Measurements from ENCODE around the gene ARID1B.
A peak's percentile ranks its signal among the peaks of the same experiment; 100 is the strongest.

ARID1B gene

GRCh38 chr6:157089258-157089657 lies 312.1 kb downstream of the ARID1B start:
- DNase-seq, result no peak

DNA sequence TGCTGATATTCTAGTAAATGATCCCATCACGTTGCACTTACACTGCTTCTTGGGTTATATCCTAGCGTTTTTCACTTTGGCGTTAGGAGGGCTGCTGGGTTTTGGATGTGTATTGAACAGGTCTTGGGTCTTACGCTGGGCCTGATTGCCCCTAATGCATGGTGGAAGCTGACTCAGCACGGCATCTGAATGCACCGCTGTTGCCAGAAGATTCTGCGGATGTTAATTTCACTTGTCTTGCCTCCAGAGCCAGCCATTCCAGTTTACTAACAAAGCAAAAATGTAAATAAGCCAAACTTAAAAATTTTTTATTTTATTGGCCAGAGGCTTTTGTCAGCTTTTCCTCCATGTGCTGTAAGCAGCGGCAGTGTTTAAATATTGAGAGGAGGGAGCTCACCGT lies 312.7 kb downstream of the ARID1B start:
- no peak for DNase-seq

- no peak for DNase-seq
These were observed 313.6 kb downstream of the ARID1B start for GRCh38 chr6:157090736-157091135.

DNA sequence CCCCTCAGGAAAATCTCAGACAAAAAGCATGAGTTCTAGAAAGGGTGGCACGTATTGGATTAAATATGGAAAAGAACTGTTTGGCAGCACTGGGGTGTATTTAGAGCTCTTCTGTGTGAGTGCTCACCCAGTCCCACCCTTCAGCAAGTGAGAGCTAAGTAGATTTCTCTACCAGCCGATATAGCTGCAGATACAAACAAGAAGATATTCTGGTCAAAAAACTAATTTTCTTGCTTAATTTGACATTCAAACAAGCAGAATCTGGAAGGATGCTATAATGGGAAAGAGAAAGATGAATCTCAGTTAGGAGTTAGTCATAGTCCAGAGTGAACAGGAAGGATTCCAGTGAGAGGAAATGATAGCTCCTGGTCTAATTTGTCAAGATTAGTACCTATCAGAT lies 314.1 kb downstream of the ARID1B start:
- no peak for DNase-seq

GRCh38 chr6:157091856-157092460 lies 314.8 kb downstream of the ARID1B start:
- no peak for DNase-seq

DNA sequence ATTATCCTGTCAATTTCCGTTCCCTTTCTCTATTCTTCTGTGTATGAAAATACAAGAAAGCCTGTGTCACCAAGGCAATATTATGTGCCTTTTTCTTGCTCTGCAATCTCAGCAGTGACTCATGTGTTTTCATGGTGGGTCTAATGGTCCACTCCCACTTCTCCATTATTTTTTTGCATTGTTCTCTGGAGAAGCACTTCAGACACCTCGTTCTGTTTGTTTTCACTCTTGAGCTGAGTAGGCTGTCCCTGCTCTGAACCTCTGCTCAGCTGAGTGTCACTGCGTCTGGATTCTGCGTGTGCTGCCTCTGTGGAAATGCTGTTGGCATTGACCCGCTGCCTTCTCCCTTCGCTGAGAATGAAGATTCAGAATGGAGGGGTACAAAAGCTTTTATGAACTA lies 315.6 kb downstream of the ARID1B start:
- DNase-seq, result no peak

DNA sequence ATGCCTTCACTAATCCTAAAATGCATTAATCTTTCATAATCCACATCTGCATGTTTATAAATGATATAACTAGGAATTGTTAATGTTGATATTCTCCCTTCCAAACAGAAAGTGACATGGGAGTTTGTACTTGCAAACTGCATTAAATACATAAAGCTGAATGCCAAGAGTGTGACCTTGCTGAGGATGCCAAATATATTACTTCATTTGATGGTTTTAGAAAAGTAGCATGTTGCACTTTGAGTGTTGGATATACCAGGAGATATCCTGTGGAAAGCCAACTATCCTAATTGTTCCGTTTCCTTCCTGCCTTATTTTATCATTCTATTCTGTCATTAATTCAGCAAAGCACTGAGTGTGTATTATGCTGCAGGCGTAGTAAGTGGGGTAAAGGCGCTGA lies 316.4 kb downstream of the ARID1B start:
- no peak for DNase-seq

- no peak for DNase-seq
These were observed 316.9 kb downstream of the ARID1B start for GRCh38 chr6:157094038-157094437.

DNA sequence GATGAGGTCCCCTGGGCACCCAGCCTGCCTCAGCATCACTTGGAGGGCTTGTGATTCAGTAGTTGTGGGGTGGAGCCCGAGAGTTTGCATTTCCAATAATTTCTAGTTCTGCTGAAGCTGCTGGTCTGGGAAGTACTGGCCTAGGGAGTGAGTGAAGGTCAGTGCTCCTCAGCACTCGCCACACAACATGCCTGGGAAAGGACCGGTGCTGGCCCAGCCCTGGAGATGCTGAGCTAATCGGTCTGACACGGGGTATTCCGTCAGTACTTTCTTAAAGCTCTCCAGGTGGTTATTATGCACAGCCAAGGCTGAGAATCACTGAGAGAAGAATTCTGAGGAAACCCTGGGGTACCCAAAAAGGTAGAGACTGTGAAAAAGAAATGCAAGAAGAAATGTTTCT lies 317.9 kb downstream of the ARID1B start:
- DNase-seq, result no peak

GRCh38 chr6:157095569-157095968 lies 318.4 kb downstream of the ARID1B start:
- no peak for DNase-seq

DNA sequence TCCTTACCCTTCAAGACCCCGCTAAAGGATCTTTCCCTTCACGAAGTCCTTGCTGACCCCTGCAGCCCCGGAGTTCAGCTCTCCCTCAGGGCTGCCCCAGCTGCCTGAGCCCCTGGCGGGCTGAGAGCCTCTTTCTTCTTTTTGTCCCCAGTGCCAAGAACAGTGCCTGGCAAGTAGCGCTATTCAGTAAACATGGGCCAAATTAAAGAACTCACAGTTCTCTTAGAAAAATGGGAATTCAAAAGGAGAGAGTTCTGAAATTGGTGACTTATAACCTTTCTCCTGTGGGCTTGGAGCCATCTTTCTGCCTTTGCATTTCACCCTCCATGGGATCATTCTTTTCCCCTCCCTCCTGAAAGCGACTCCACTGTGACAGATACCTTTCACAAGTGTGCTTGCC lies 318.9 kb downstream of the ARID1B start:
- DNase-seq, result no peak

GRCh38 chr6:157096522-157096921 lies 319.3 kb downstream of the ARID1B start:
- no peak for DNase-seq

DNA sequence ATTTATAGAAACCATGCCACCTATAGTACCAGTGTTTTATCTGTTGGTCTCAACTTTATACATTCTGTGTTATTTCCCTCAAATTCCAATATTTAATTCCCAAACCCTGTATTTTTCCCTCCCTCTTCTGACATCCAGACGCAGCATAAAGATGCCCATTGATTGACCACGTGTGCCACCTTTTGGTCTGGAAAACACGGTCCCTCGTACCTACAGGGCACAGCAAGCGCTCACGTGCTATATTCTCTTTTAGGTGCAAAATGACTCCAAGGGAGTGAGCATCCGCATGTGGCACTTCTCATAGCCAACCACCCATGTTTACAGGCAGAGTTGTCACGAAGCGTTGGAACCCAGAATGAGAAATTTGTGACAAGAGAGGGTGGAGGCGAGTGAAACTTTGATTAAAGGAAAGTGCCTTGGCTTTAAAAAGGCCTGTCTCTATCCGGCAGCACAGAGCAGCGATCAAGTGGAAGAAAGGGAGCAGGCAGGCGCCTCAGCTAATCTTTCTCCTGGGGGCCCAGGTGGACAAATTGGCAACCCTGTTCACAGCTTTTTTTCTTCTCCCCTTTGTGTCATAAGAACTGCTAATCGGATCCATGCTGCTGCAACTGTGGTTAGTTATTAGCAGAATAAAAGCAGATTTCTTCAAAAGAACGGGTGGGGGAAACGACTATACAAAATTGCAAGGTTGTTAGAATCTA lies 320.2 kb downstream of the ARID1B start:
- no peak for DNase-seq

DNA sequence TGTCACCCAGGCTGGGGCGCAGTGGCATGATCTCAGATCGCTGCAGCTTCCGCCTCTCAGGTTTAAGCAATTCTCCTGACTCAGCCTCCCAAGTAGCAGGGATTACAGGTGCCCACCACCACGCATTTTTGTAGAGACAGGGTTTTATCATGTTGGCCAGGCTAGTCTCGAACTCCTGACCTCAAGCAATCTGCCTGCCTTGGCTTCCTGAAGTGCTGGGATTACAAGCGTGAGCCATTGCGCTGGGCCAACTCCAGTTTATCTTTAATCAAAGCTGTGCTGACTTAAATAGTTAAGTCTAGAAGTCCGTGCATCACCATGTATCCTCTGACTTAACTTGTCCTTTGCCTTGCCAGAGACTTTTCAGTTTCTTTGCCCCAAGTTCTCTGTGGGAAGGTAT lies 321.8 kb downstream of the ARID1B start:
- no peak for DNase-seq

- peak; percentile 58 for DNase-seq
These were observed 322.9 kb downstream of the ARID1B start for GRCh38 chr6:157099912-157100593.

GRCh38 chr6:157101166-157101565 lies 324.0 kb downstream of the ARID1B start:
- no peak for DNase-seq

GRCh38 chr6:157104803-157105202 lies 327.6 kb downstream of the ARID1B start:
- DNase-seq, result no peak

DNA sequence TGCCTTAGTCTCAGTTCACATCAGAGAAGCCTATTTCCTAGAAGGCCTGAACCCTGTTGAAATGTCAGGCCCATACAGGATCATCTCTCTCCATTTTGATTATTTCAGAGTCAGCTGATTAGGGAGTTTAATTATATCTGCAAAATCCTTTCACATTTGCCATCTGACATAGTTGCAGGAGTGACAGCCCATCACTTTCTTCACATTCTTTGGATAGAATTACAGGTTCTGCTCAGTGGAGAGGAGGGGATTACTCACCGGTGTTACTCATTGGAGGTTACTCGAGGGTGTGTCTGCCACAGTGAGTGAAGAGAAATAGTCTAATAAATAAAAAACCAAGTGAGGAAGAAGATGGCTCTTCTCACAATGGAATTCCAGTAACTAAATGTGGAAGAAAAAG lies 329.3 kb downstream of the ARID1B start:
- no peak for DNase-seq

GRCh38 chr6:157107571-157107914 lies 330.4 kb downstream of the ARID1B start:
- DNase-seq, result no peak

- DNase-seq, result no peak
These were observed 330.9 kb downstream of the ARID1B start for GRCh38 chr6:157107915-157108651.

GRCh38 chr6:157108923-157109322 lies 331.7 kb downstream of the ARID1B start:
- DNase-seq, result no peak

- no peak for DNase-seq
These were observed 333.4 kb downstream of the ARID1B start for GRCh38 chr6:157110607-157111006.

- DNase-seq, result no peak
These were observed 336.2 kb downstream of the ARID1B start for GRCh38 chr6:157113389-157113788.

- no peak for DNase-seq
These were observed 339.2 kb downstream of the ARID1B start for GRCh38 chr6:157116426-157116825.
